Uterus (tissue), 4 donors: Measurements from ENCODE around the gene ASZ1. TPM values are rescaled to one million over a fixed set of nuclear protein-coding genes. Genes with fewer than 3 reads are reported as not detected.

Experiments used
- DNase-seq, 2 donors: peaks; one replicate each; pipeline ENCODE4 v3.0.0-alpha.2; 2019 to 2020
- H3K27ac ChIP-seq, 2 donors: fragments of 200-600 bp; sonication (generic); 1 replicate in 1 of 2; 2 replicates in 1 of 2; pipeline ENCODE4 v1.5.1; 2016 to 2018
- H3K27me3 ChIP-seq, 2 donors: fragments of 200-600 bp; sonication (generic); one replicate each; pipeline ENCODE4 v1.5.1; 2018 to 2019; ENCODE audit warnings: control low read depth in 1 of 2
- H3K36me3 ChIP-seq, 2 donors: fragments of 200-600 bp; sonication (generic); one replicate each; pipeline ENCODE4 v1.5.1; 2019; ENCODE audit warnings: control low read depth in 1 of 2
- H3K4me1 ChIP-seq, 2 donors: fragments of 200-600 bp; sonication (generic); one replicate each; pipeline ENCODE4 v1.5.1; 2018 to 2019; ENCODE audit warnings: control low read depth in 1 of 2
- H3K4me3 ChIP-seq, 2 donors: fragments of 200-600 bp; sonication (generic); 1 replicate in 1 of 2; 2 replicates in 1 of 2; pipeline ENCODE4 v1.5.1; 2018 to 2019; ENCODE audit warnings: mild to moderate bottlenecking in 1 of 2
- H3K9me3 ChIP-seq, 2 donors: fragments of 200-600 bp; sonication (generic); one replicate each; pipeline ENCODE4 v1.5.1; 2019; ENCODE audit warnings: control low read depth in 1 of 2
- CTCF ChIP-seq, 4 experiments: fragments of 200-600 bp in 2 of 4; fragments of 450-650 bp in 2 of 4; sonication (generic) in 2 of 4; IDR thresholded peaks; one replicate each; pipeline ENCODE4 v1.5.1; 2016 to 2019; ENCODE audit warnings: antibody characterized with exemption in 4 of 4, mild to moderate bottlenecking in 2 of 4, moderate library complexity in 1 of 4
- POLR2A ChIP-seq, 2 donors: fragments of 450-650 bp; IDR thresholded peaks; one replicate each; pipeline ENCODE4 v1.6.1; 2016; ENCODE audit warnings: antibody characterized with exemption in 2 of 2, mild to moderate bottlenecking in 1 of 2, moderate library complexity in 1 of 2
- intact Hi-C: fragments of 100-400 bp; cut with DNase I; formaldehyde crosslinking; loops from one replicate; pipeline ENCODE4 v1.15.1; 2023; ENCODE audit warnings: low total_unique reads
- total RNA-seq, 4 donors: library from RNA; depleted of rRNA in 3 of 4; stranded (reverse); fragments of >200 nt in 3 of 4; gene quantifications; one replicate each; pipeline versions ENCODE4 v1.1.0 to v1.2.4, GENCODE V29; 2014 to 2023
- donor health status: DM: yes; HTN: yes; CAD: no.

Gene ASZ1
- total RNA-seq, 4 donors from 2014 or later = not detected

GRCh38 chr7:117362294-117362888 lies 64.9 kb downstream of the ASZ1 start:
- H3K4me3 ChIP-seq = no peak overlapping the region
- no peak for TF ChIP-seq CTCF (IDR thresholded peaks at IDR 0.05)
- no peak for TF ChIP-seq POLR2A (IDR thresholded peaks at IDR 0.05)
- no peak for DNase-seq
- H3K9me3 ChIP-seq = no peaks in the 10 kb centered on the region
- H3K36me3 ChIP-seq = no peaks in the 10 kb centered on the region
- no peaks in the 10 kb centered on the region for H3K27me3 ChIP-seq
- H3K27ac ChIP-seq = no peak overlapping the region
- H3K4me1 ChIP-seq = no peaks in the 10 kb centered on the region
- intact Hi-C loops = no loop called here

- H3K4me1 ChIP-seq = no peaks in the 10 kb centered on the region
- H3K27me3 ChIP-seq = no peaks in the 10 kb centered on the region
- H3K4me3 ChIP-seq = no peak overlapping the region
- DNase-seq = no peak
- intact Hi-C loops = no loop called here
- no peak for TF ChIP-seq CTCF (IDR thresholded peaks at IDR 0.05)
- TF ChIP-seq POLR2A (IDR thresholded peaks at IDR 0.05) = no peak
- no peaks in the 10 kb centered on the region for H3K9me3 ChIP-seq
- H3K36me3 ChIP-seq = no peaks in the 10 kb centered on the region
- H3K27ac ChIP-seq = no peak overlapping the region
These were observed 77.3 kb downstream of the ASZ1 start for GRCh38 chr7:117350027-117350426.

DNA sequence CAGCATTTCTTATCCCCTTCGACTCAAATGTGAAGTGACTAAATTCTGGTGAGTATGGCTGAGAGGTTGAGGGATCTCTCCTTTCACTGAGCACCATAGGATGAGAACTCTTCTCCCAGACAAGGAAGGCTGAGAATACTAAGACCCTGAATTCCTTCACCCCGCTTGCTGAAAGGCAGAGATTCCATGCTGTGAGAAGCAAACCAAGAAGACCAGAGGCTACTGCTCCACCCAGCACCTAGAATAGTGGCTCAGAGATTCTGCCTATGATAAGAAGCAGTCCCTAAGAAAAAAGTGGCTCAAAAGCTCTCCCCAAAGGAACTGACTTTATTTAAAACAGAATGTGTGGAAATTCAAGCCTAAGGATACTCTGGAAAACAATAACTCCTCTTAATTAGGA lies 77.7 kb downstream of the ASZ1 start:
- H3K4me3 ChIP-seq = no peak overlapping the region

DNA sequence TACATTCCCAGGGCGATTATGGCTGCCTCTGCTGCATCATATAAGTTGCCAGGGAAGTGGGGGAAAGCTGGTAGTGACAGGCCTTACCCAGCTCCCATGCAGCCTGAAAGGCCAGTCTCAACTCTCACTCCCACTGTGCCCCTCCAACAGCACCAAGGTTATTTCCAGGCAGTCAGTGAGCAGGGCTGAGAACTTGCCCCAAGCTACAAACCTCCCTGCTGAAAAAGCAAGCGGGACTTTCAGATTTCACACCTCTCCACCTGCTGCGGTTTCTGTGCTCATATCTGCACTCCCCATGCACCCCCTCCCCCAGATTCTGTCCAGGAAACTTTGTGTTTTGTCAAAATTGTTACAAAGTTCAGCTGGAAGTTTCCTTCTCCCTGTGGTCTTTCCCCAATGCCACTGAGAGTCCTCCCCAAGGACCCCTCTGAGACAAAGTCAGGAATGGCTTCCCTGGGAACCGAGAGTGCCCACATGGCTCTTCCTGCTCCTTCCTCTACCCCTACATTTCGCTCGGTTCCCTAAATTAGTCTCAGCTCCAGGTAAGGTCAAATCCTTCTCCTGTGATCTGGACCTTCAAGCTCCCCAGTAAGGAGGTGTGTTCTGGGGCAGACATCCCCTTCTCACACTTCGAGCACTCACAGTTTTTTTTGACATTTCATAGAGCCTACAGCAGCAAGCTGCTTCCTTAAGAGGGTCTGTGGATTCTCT lies 79.2 kb downstream of the ASZ1 start:
- no peaks in the 10 kb centered on the region for H3K9me3 ChIP-seq
- no peaks in the 10 kb centered on the region for H3K27me3 ChIP-seq
- H3K4me3 ChIP-seq = no peak overlapping the region
- H3K36me3 ChIP-seq = no peaks in the 10 kb centered on the region
- no peak for TF ChIP-seq CTCF (IDR thresholded peaks at IDR 0.05)
- H3K4me1 ChIP-seq = no peaks in the 10 kb centered on the region
- no peak for DNase-seq
- H3K27ac ChIP-seq = no peak overlapping the region
- intact Hi-C loops = no loop called here

More for the DNA sequence above, 77.7 kb downstream of the ASZ1 start:
- H3K27ac ChIP-seq = no peak overlapping the region
- no peak for DNase-seq
- no peaks in the 10 kb centered on the region for H3K27me3 ChIP-seq
- no peaks in the 10 kb centered on the region for H3K36me3 ChIP-seq
- intact Hi-C loops = no loop called here
- TF ChIP-seq CTCF (IDR thresholded peaks at IDR 0.05) (no peak), POLR2A (IDR thresholded peaks at IDR 0.05) (no peak)
- H3K4me1 ChIP-seq = no peaks in the 10 kb centered on the region
- H3K9me3 ChIP-seq = no peaks in the 10 kb centered on the region

- Histone ChIP-seq H3K36me3 (no peaks in the 10 kb centered on the region), H3K9me3 (no peaks in the 10 kb centered on the region), H3K4me1 (no peaks in the 10 kb centered on the region), H3K27ac (no peak overlapping the region), H3K27me3 (no peaks in the 10 kb centered on the region), H3K4me3 (no peak overlapping the region)
- intact Hi-C loops = no loop called here
- no peak for TF ChIP-seq POLR2A (IDR thresholded peaks at IDR 0.05)
- no peak for TF ChIP-seq CTCF (IDR thresholded peaks at IDR 0.05)
- DNase-seq = no peak
These were observed 79.8 kb downstream of the ASZ1 start for GRCh38 chr7:117347480-117347879.
